Measurements from ENCODE around the gene IDH1. TPM values are rescaled to one million over a fixed set of nuclear protein-coding genes. Genes with fewer than 3 reads are reported as not detected.

The IDH1 gene
- total RNA-seq, 1 experiment from 2014 or later = 91.2 TPM

- intact Hi-C loops (cut with micrococcal nuclease) = no loop called here
- Histone ChIP-seq H3K9ac (ENCODE audit: low read length) (no peak overlapping the region), H3K4me1 (ENCODE audit: control insufficient read depth in 1 of 2, insufficient read depth in 2 of 2, low read length in 2 of 2) (no peaks in the 10 kb centered on the region), H3K4me2 (ENCODE audit: low read length) (no peak overlapping the region), H3K27ac (ENCODE audit: low read depth, low read length) (no peak overlapping the region), H3K36me3 (ENCODE audit: control insufficient read depth in 1 of 2, insufficient read depth in 2 of 2, low read length in 2 of 2) (no peaks in the 10 kb centered on the region), H3K4me3 (replicated peaks in 1 of 2; ENCODE audit: low read depth in 1 of 2, low read length in 2 of 2) (no peak overlapping the region), H4K20me1 (ENCODE audit: insufficient read depth) (no peaks in the 10 kb centered on the region), H3K79me2 (ENCODE audit: insufficient read depth, low read length) (no peaks in the 10 kb centered on the region), H2AFZ (ENCODE audit: low read depth, low read length, poor library complexity, severe bottlenecking) (no peak overlapping the region), H3K27me3 (ENCODE audit: insufficient read depth, low read length) (no peaks in the 10 kb centered on the region), H3K9me3 (ENCODE audit: control insufficient read depth in 1 of 2, insufficient read depth in 1 of 2, low read depth in 1 of 2, low read length in 2 of 2) (no peaks in the 10 kb centered on the region), H3K9me2 (ENCODE audit: insufficient read depth) (no peaks in the 10 kb centered on the region)
- no TSS peak for BruUV-seq (replicated peaks)
- POLR2A ChIA-PET = no interaction called here
- DNase-seq (ENCODE audit: low read depth, low spot score) = no peak
- CTCF ChIA-PET = no interaction called here
- no peak for TF ChIP-seq ZFX (IDR thresholded peaks at IDR 0.05)
- no peak for TF ChIP-seq CTCF (IDR thresholded peaks at IDR 0.05 in 2 of 3, conservative IDR thresholded peaks at IDR 0.05 in 1 of 3; ENCODE audit: borderline replicate concordance in 1 of 3, insufficient read depth in 1 of 3, low read depth in 2 of 3, low read length in 2 of 3)
- no peak for TF ChIP-seq ZBTB33 (IDR thresholded peaks at IDR 0.05; ENCODE audit: extremely low read depth, insufficient replicate concordance, low read length)
- no peak for TF ChIP-seq ZNF274 (IDR thresholded peaks at IDR 0.05; ENCODE audit: low read depth, low read length)
- no peak for TF ChIP-seq EGR1 (IDR thresholded peaks at IDR 0.05; ENCODE audit: low read depth)
- TF ChIP-seq TCF7L2 (IDR thresholded peaks at IDR 0.05; ENCODE audit: borderline replicate concordance, extremely low read depth, insufficient read depth, insufficient read length) = no peak
- TF ChIP-seq ELF1 (IDR thresholded peaks at IDR 0.05; ENCODE audit: borderline replicate concordance, low read depth) = no peak
- no peak for TF ChIP-seq SIN3A (IDR thresholded peaks at IDR 0.05; ENCODE audit: low read depth)
- TF ChIP-seq SRF (IDR thresholded peaks at IDR 0.05; ENCODE audit: low read depth) = no peak
- TF ChIP-seq MAX (IDR thresholded peaks at IDR 0.05) = no peak
- ATAC-seq = no peak
- RAD21 ChIA-PET (ENCODE audit: low non-redundant PET in 1 of 2, low total read pairs in 2 of 2, uncharacterized antibody in 2 of 2, unreplicated experiment in 2 of 2) = no interaction called here
Measured at GRCh38 chr2:208186893-208187292, 68.0 kb downstream of the IDH1 start.
